ENCODE data around the gene AHDC1. TPM values are rescaled to one million over a fixed set of nuclear protein-coding genes. Genes with fewer than 3 reads are reported as not detected.

AHDC1 gene
- total and polyA plus RNA-seq, 10 of the 15 experiments (the other 5 are each of a cell fraction or from before 2014, with no cell fraction given), result 0.21 to 13.0 (median 1.4) TPM

- Histone ChIP-seq H3K4me1 (ENCODE audit: control insufficient read depth, insufficient read depth, low read length) (no peaks in the 10 kb centered on the region), H3K36me3 (ENCODE audit: control insufficient read depth in 2 of 2, insufficient read depth in 2 of 2, low read length in 1 of 2) (no peaks in the 10 kb centered on the region; a peak in 1 of 4 replicates), H2AFZ (ENCODE audit: control insufficient read depth, low read depth, low read length) (no peak overlapping the region), H3K27me3 (replicated peaks in 1 of 2; ENCODE audit: control insufficient read depth in 2 of 2, insufficient read depth in 2 of 2, low read length in 1 of 2) (no peaks in the 10 kb centered on the region), H3K9ac (ENCODE audit: control insufficient read depth, insufficient read depth, low read length) (no peak overlapping the region), H3K4me3 (no peak overlapping the region), H3K79me2 (ENCODE audit: control insufficient read depth, insufficient read depth, low read length) (no peaks in the 10 kb centered on the region), H3K9me3 (replicated peaks; ENCODE audit: control insufficient read depth, insufficient read depth, low read length) (no peaks in the 10 kb centered on the region), H4K20me1 (ENCODE audit: control insufficient read depth, insufficient read depth) (no peaks in the 10 kb centered on the region), H3K4me2 (ENCODE audit: control insufficient read depth, insufficient read depth) (no peak overlapping the region), H3K27ac (ENCODE audit: control insufficient read depth, insufficient read depth) (no peak overlapping the region)
- ATAC-seq (no peak; the same call in 1 of the 3 replicates), DNase-seq (ENCODE audit: low read depth, low spot score) (no peak), FAIRE-seq (no peak)
- WGBS (ENCODE audit: insufficient coverage, insufficient replicate concordance, low lambda C conversion rate, missing lambda C conversion rate), result 77% methylated on average over 19 of the region's 19 CpGs
- SMC1A ChIA-PET (ENCODE audit: uncharacterized antibody, unreplicated experiment), result interaction anchor here (1.0 kb wide), 1 partner anchor 14 kb away, joined by 3 read pairs; no protein-coding TSS in a partner anchor
- TF ChIP-seq CREB1 (IDR thresholded peaks at IDR 0.05; ENCODE audit: low read depth), result no peak
- TF ChIP-seq YY1 (IDR thresholded peaks at IDR 0.05; ENCODE audit: low read depth, low read length), result no peak
- TF ChIP-seq ATF7 (IDR thresholded peaks at IDR 0.05; ENCODE audit: low read depth), result no peak
- no peak for TF ChIP-seq CBFB (IDR thresholded peaks at IDR 0.05; ENCODE audit: low read depth)
- TF ChIP-seq BCL3 (IDR thresholded peaks at IDR 0.05; ENCODE audit: borderline replicate concordance, insufficient read depth, low read depth, low read length, poor library complexity, severe bottlenecking), result no peak
- TF ChIP-seq NFXL1 (IDR thresholded peaks at IDR 0.05; ENCODE audit: borderline replicate concordance), result no peak
- TF ChIP-seq JUNB (IDR thresholded peaks at IDR 0.05), result no peak
- no peak for TF ChIP-seq BRCA1 (IDR thresholded peaks at IDR 0.05; ENCODE audit: low read depth, low read length)
- CTCF ChIA-PET, result interaction anchor here (1.0 to 1.1 kb wide), 2 partner anchors 14 kb away, joined by 3 read pairs; no protein-coding TSS in a partner anchor
- intact Hi-C loops (cut with micrococcal nuclease; ENCODE audit: unreplicated experiment), result no loop called here
- RAD21 ChIA-PET (ENCODE audit: unreplicated experiment), result interaction anchor here (1.5 kb wide), 1 partner anchor 15 kb away, joined by 4 read pairs; no protein-coding TSS in a partner anchor
- POLR2A ChIA-PET, result interaction anchor here (0.6 to 0.7 kb wide), 2 partner anchors 54 to 164 kb away, joined by 3 read pairs; no protein-coding TSS in a partner anchor
- in situ Hi-C loops (cut with MboI), result no loop called here
- no TSS peak for BruUV-seq (replicated peaks)
Measured at GRCh38 chr1:27542463-27543273, 61.3 kb downstream of the AHDC1 start.
